Measurements from ENCODE around the gene RAB38.

Gene RAB38

DNA sequence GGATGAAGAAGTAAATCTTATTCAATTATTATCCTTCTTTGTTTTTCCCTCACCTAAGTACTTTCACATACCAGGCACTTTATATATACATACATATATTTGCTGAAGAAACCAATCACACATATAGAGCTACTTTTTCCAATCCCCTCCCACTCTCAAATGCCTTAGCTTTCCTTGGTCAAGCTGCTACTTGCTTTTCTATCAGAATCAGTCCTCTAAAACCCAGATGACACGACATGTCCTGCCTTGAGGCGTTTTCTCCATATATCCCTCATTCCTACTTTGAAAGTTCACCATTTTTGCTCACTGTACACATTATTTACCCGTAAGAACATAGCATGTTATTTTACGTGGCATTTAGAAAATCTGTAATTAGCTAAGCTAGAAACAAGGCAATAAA lies 5.4 kb downstream of the RAB38 start:
- DNase-seq (ENCODE audit: low spot score): no peak

DNA sequence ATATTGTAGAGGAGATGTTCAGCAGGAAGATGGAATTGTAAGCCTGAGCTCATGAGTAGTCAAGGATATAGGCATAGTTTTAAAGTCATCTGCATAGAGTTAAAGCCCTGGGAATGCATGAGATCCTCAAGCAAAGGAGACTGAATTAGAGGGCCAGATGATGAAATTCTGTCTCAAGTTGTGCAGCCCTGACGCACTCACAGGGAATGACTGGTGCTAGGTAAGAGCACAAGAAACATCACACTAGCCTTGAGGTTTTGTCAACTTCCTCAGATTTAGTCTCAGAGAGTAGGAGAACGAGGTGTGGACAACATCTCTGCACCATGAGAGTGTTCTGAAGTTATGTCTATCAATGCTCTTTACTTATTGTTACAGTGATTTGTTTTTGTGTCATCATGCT lies 5.8 kb downstream of the RAB38 start:
- DNase-seq (ENCODE audit: low spot score): peak; percentile 14

GRCh38 chr11:88167853-88168252 lies 7.4 kb downstream of the RAB38 start:
- no peak for DNase-seq (ENCODE audit: low spot score)

DNA sequence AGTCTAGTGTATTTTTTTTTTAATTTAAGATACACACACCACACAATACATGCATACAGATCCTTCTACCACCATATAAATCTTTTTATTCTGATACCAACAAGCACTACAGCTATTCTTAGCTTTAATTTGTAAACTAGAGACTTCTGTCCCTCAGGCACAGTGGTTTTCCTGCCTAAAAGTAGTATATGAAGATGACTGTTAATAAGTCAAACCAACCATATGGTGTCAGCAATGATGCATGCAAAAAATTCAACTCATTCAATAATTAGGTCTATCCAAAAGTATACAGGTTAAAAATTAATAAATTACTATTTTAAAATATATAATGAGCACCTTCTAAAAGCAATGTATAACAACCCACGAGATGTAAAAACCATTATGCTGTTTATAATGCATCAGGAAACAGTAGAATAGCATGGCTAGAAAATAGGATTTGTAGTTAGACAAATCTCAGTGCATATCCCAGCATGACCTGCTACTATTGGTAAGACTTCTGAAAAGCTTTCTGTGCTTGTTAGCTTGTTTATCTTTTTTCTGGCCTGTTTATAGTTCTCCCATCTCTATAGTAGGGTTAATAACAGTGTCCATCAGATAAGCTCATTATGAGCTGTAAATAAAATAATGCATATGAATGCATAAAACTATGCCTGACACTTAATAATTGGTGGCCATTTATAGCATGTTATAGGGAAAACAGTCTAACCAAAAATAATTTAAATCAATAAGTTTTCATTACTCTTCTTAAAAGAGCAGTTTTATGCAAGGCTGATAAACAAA lies 10.2 kb downstream of the RAB38 start:
- DNase-seq (ENCODE audit: low spot score): no peak

GRCh38 chr11:88164320-88164719 lies 10.9 kb downstream of the RAB38 start:
- DNase-seq (ENCODE audit: low spot score): no peak

GRCh38 chr11:88158081-88158480 lies 17.2 kb downstream of the RAB38 start:
- DNase-seq (ENCODE audit: low spot score): no peak

DNA sequence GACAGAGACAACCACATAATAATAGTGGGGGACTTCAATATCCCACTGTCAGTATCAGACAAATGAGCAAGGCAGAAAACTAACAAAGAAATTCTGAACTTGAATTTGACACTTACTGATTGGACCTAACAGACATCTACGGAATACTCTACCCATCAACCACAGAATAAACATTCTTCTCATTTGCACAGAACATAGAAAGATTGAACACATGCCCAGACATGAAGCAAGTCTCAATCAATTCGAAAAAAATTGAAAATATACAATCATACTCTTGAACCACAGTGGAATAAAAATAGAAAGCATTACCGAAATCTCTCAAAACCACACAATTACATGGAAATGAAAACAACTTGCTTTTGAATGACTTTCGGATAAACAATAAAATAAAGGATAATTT lies 17.9 kb downstream of the RAB38 start:
- DNase-seq (ENCODE audit: low spot score): no peak

- no peak for DNase-seq (ENCODE audit: low spot score)
These were observed 22.9 kb downstream of the RAB38 start for GRCh38 chr11:88152381-88152780.

DNA sequence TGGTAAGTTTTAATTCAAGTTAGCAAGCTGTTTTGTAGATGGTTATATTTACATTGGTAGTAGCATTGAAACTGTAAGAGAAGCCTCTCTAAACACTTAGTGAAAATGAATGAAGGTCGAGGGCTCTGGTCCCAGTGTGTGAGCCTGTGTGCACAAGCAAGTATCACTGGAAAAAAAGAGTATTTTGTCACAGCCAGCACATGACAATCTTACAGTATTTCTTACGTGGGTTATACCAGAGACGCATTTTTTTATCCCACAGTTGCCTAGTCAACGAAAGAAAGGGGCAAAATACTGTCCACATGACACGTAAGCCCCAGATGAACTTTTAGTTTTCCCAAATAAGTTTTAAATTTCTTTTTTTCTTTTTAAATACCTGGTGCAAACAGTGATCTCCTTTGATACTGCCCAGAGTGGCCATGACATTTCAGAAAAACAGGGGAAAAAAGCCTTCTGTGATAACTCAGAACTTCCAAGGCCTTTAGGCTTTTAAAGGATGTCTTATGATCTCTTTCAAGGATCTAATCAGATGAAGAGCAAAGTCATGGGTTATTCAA lies 23.5 kb downstream of the RAB38 start:
- no peak for DNase-seq (ENCODE audit: low spot score)

- no peak for DNase-seq (ENCODE audit: low spot score)
These were observed 29.1 kb downstream of the RAB38 start for GRCh38 chr11:88146106-88146505.

GRCh38 chr11:88139865-88140264 lies 35.4 kb downstream of the RAB38 start:
- no peak for DNase-seq (ENCODE audit: low spot score)

GRCh38 chr11:88131764-88132470 lies 43.3 kb downstream of the RAB38 start:
- no peak for DNase-seq (ENCODE audit: low spot score)

GRCh38 chr11:88122956-88123355 lies 52.3 kb downstream of the RAB38 start:
- no peak for DNase-seq (ENCODE audit: low spot score)

DNA sequence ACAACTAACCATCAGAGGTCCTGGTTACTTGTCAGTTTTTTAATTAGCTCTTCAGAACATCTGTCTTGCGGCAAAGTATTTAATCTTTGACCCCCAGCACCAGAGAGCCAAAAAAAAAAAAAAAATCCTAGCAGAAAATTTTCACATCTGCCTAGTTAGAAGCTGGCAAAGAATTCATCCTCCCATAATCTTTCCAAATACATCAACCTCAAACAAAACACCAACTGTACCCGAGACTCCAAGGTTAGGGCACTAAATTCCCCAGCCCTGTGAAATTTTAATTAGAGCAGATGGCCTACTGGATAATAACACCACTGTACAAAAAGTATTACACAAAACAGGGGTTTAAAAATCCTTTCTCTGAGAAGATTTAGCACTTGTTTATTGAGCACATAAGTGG lies 55.7 kb downstream of the RAB38 start:
- no peak for DNase-seq (ENCODE audit: low spot score)

- no peak for DNase-seq (ENCODE audit: low spot score)
These were observed 57.9 kb downstream of the RAB38 start for GRCh38 chr11:88117281-88117858.

DNA sequence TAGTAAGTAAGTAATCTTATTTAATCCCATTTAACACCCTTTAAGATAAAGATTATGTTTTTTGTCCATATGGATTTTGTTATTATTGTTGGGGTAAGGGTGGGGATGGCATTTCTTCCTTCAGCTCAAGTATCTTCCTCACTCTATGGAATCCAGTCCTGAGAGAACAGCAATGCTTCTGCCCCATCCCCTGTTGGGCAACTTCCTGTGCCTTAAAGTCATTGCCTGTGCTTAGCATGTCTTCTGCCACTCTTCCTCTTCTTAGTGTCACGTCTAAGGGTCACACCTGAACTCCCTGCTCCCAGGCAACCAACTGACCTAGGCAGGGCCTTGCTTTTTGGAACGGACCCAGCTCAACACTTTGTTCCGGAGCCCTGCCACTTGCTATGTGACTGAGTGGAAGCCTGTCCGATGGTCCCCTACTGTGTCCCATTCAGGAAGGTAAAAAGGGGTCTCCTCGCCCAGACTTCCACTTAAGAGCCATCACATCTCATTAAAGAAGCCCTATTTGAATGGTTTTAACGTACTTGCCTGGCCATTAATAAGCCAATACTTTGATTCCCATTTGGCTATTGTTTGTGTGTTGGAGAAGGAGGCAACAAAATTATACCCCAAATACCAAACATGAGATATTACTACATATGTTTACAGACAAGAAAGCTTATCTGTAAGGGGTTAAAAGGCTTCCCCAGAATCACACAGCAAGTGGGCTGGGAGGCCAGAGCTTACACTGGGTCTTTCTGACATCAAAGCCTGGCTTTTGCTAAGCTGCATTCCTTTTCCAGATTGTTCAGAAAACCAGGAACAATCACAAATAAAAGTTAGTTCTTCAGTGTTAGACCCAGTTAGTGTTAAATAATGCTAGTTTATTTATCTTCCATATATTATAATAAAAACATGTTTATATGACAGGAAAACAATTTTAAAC lies 59.2 kb downstream of the RAB38 start:
- no peak for DNase-seq (ENCODE audit: low spot score)

DNA sequence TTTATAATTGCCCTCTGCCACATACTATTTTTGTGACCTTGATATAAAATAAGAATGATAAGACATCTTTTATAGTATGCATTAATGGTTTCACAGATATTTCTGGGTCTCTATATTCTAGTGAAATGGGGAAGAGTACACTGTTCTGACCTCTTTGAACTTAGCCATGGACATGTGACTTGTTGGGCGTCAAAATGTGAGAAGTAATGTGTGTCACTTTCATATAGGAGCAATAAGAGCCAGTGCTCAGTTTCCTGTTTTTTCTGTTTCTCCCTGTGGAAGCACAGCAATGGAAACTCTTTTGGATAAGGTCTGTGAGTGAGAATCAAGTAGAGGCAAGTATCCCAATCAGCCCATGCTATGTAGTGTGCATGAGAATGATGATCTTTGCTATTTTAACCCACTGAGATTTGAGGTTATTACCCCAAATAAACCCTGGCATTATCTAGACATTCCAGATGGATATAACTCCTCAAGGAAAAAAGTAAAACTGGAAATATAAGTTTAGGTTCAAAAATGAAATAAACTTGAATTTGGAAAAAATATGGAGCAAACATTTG lies 60.7 kb downstream of the RAB38 start:
- DNase-seq (ENCODE audit: low spot score): no peak

DNA sequence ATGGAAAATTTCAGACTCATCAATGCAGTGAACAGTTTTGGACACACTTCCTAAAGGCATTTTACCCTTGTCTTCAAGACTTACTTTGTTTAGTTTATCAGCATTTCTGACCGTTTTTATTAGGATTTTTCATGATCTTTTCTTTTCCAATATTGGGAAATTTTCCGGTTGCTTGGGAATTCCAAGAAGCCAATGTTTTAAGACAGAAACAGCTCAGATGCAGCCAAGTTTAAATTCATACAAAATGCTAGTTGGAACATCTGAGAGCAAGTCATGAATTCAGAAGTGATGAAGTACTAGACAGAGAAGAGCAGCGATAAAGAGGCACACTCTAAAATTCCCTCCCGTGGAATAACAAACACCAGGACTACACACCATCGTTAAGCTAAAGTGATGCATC lies 68.6 kb downstream of the RAB38 start:
- no peak for DNase-seq (ENCODE audit: low spot score)

DNA sequence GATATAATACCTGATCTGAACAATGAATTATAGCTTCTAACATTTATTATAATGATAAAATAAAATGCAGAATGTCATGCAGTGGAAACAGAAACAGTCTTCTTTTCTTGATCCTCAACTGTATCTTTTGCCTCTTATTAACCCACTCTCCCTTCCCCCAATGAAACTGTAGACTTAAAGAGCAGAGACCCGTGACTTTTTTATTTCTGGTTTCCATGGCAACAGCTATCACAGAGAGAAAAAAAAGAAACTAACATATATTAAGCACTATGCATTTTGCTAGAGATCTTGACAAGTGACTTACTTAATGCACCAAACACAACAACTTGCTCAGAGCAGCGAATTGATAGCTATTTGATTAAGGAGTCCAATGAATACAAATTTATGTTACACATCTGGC lies 69.3 kb downstream of the RAB38 start:
- DNase-seq (ENCODE audit: low spot score): no peak

GRCh38 chr11:88105526-88105925 lies 69.7 kb downstream of the RAB38 start:
- no peak for DNase-seq (ENCODE audit: low spot score)

DNA sequence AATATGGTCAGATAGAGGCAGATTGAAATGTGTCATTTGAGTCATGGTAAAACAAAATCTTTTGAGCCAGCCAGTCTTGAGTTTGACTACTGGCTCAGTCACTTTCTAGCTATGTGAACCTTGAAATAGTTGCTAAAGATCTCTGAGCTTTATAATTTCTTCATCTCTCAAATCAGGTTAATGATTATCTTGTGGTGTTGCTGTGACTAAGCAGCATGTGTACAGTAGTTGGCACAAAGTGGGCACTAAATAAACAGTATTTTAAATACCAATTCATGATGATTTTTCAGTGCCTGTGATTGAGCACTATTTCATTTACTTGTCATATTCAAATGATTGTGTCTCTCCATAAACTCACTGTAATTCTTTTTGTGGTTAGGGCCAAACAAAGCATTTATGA lies 70.8 kb downstream of the RAB38 start:
- DNase-seq (ENCODE audit: low spot score): no peak

All from RKO (cell line).